ENCODE data around the gene ZNF98. TPM values are rescaled to one million over a fixed set of nuclear protein-coding genes. Genes with fewer than 3 reads are reported as not detected.

ZNF98 gene
- total RNA-seq, 1 donor: not detected

DNA sequence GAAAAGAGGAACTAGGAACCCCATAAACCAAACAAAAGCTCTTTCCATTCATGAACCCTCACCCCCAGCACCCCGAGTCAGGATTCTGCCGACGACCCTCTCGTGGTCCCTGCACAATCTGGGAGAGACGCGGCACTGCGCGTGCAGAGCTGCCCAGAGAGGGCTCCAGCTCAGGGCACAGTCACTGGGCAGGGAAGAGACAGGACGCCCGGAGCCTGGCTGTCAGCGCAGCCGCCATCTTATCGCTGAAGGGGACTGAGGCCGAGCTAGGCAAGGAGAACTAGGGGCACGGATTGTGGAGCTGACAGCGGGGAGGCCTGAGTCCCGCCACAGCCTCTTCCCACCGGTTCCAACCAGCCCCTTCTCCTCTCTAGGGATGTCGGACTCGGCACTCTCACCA is 349 bp downstream of the ZNF98 start:
- H3K4me3 ChIP-seq (ENCODE audit: low read depth, low read length): no peak overlapping the region
- DNase-seq (ENCODE audit: low read depth): no peak
- TF ChIP-seq, protein P1, sequence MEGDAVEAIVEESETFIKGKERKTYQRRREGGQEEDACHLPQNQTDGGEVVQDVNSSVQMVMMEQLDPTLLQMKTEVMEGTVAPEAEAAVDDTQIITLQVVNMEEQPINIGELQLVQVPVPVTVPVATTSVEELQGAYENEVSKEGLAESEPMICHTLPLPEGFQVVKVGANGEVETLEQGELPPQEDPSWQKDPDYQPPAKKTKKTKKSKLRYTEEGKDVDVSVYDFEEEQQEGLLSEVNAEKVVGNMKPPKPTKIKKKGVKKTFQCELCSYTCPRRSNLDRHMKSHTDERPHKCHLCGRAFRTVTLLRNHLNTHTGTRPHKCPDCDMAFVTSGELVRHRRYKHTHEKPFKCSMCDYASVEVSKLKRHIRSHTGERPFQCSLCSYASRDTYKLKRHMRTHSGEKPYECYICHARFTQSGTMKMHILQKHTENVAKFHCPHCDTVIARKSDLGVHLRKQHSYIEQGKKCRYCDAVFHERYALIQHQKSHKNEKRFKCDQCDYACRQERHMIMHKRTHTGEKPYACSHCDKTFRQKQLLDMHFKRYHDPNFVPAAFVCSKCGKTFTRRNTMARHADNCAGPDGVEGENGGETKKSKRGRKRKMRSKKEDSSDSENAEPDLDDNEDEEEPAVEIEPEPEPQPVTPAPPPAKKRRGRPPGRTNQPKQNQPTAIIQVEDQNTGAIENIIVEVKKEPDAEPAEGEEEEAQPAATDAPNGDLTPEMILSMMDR (IDR thresholded peaks at IDR 0.05; ENCODE audit: insufficient read depth, low read length): no peak

DNA sequence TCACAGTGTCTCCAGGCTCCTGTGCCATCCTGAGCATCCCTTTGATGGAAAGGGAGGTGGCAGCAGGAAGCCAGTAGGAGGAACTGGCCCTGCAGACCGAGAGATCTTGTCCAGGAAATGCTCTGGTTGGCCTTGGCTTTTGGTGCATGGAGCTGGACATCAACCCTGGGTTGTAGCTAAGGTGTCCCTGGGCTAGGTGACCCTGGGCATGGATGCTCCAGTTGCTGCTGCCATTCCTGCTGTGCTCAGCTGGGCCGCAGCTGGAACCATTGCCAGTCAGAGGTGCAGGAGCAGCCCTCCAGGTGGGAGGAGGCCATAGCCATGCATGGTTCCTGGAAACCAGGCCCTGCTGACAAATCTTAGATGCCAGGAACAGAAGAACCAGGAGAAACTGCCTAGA is 67.5 kb downstream of the ZNF98 start:
- TF ChIP-seq, protein P1 (IDR thresholded peaks at IDR 0.05; ENCODE audit: insufficient read depth, low read length): no peak
- no peak overlapping the region for H3K4me3 ChIP-seq (ENCODE audit: low read depth, low read length)

More for the DNA sequence above, 67.5 kb downstream of the ZNF98 start:
- DNase-seq (ENCODE audit: low read depth): no peak

Small RNA genes lying within 50 kb of the gene (small RNA-seq; reads per million reads assigned to genes)
- not detected for gene AC011494.1

Other genes starting within 250 kb of the ZNF98 start
- gene ZNF676, start 225.4 kb downstream of the ZNF98 start, total RNA-seq (ENCODE audit: low replicate concordance): 0.18 and 0.33 TPM in 2 replicates
- not detected in 2 replicates for gene ZNF729, start 135.9 kb downstream of the ZNF98 start, total RNA-seq (ENCODE audit: low replicate concordance)
- gene ZNF492, start 212.0 kb upstream of the ZNF98 start, total RNA-seq (ENCODE audit: low replicate concordance): 0.45 TPM in 1 of 2 replicates, not detected in the other

Measured in fibroblast of the aortic adventitia (primary cell).